ENCODE data around the gene PRX.

PRX gene

GRCh38 chr19:40394816-40395210, 18.4 kb downstream of the PRX start:
- TF ChIP-seq SP1 (IDR thresholded peaks at IDR 0.05) (no peak), NFRKB (IDR thresholded peaks at IDR 0.05) (no peak), LEF1 (IDR thresholded peaks at IDR 0.05; ENCODE audit: borderline replicate concordance) (no peak), L3MBTL2 (conservative IDR thresholded peaks at IDR 0.05) (no peak), FOXM1 (IDR thresholded peaks at IDR 0.05; ENCODE audit: borderline replicate concordance) (no peak)
- ChIA-PET CTCF (interaction anchor here (0.6 kb wide), 1 partner anchor 89 kb away, joined by 4 read pairs; no protein-coding TSS in a partner anchor), POLR2A (no interaction called here)
- DNase-seq (ENCODE audit: extremely low spot score), result no peak

GRCh38 chr19:40393894-40394815, 19.0 kb downstream of the PRX start:
- DNase-seq (ENCODE audit: extremely low spot score), result no peak
- ChIA-PET POLR2A (no interaction called here), CTCF (no interaction called here)
- TF ChIP-seq FOXM1 (IDR thresholded peaks at IDR 0.05; ENCODE audit: borderline replicate concordance), result no peak
- TF ChIP-seq FOXA1 (IDR thresholded peaks at IDR 0.05), result no peak
- TF ChIP-seq FOXK2 (IDR thresholded peaks at IDR 0.05), result no peak
- TF ChIP-seq HDGF (IDR thresholded peaks at IDR 0.05; ENCODE audit: borderline replicate concordance), result no peak
- no peak for TF ChIP-seq BHLHE40 (IDR thresholded peaks at IDR 0.05; ENCODE audit: borderline replicate concordance)
- TF ChIP-seq PKNOX1 (IDR thresholded peaks at IDR 0.05), result no peak
- no peak for TF ChIP-seq NFRKB (IDR thresholded peaks at IDR 0.05)
- no peak for TF ChIP-seq LEF1 (IDR thresholded peaks at IDR 0.05; ENCODE audit: borderline replicate concordance)
- TF ChIP-seq CTBP1 (IDR thresholded peaks at IDR 0.05; ENCODE audit: borderline replicate concordance), result no peak
- no peak for TF ChIP-seq L3MBTL2 (conservative IDR thresholded peaks at IDR 0.05)
- TF ChIP-seq SUZ12 (IDR thresholded peaks at IDR 0.05), result no peak
- no peak for TF ChIP-seq ZNF384 (IDR thresholded peaks at IDR 0.05)
- no peak for TF ChIP-seq TARDBP (IDR thresholded peaks at IDR 0.05)
- no peak for TF ChIP-seq ARNT (IDR thresholded peaks at IDR 0.05)
- no peak for TF ChIP-seq SP1 (IDR thresholded peaks at IDR 0.05)
- TF ChIP-seq ELF4 (IDR thresholded peaks at IDR 0.05), result no peak

GRCh38 chr19:40392894-40393517, 20.2 kb downstream of the PRX start:
- POLR2A ChIA-PET, result no interaction called here
- TF ChIP-seq HDGF (IDR thresholded peaks at IDR 0.05; ENCODE audit: borderline replicate concordance) (no peak), ARNT (IDR thresholded peaks at IDR 0.05) (no peak), FOXA1 (IDR thresholded peaks at IDR 0.05) (no peak), NFRKB (IDR thresholded peaks at IDR 0.05) (no peak), BHLHE40 (IDR thresholded peaks at IDR 0.05; ENCODE audit: borderline replicate concordance) (no peak), L3MBTL2 (conservative IDR thresholded peaks at IDR 0.05) (no peak), SUZ12 (IDR thresholded peaks at IDR 0.05) (no peak), CTBP1 (IDR thresholded peaks at IDR 0.05; ENCODE audit: borderline replicate concordance) (no peak), FOXK2 (IDR thresholded peaks at IDR 0.05) (no peak), FOXM1 (IDR thresholded peaks at IDR 0.05; ENCODE audit: borderline replicate concordance) (no peak), LEF1 (IDR thresholded peaks at IDR 0.05; ENCODE audit: borderline replicate concordance) (no peak), ZNF384 (IDR thresholded peaks at IDR 0.05) (no peak), TARDBP (IDR thresholded peaks at IDR 0.05) (no peak), ELF4 (IDR thresholded peaks at IDR 0.05) (no peak), PKNOX1 (IDR thresholded peaks at IDR 0.05) (no peak), SP1 (IDR thresholded peaks at IDR 0.05) (no peak)
- CTCF ChIA-PET, result no interaction called here
- no peak for DNase-seq (ENCODE audit: extremely low spot score)

- ChIA-PET CTCF (no interaction called here), POLR2A (no interaction called here)
- TF ChIP-seq FOXK2 (IDR thresholded peaks at IDR 0.05) (no peak), HDGF (IDR thresholded peaks at IDR 0.05; ENCODE audit: borderline replicate concordance) (no peak), NFRKB (IDR thresholded peaks at IDR 0.05) (no peak), ELF4 (IDR thresholded peaks at IDR 0.05) (no peak), PKNOX1 (IDR thresholded peaks at IDR 0.05) (no peak), FOXM1 (IDR thresholded peaks at IDR 0.05; ENCODE audit: borderline replicate concordance) (no peak), SP1 (IDR thresholded peaks at IDR 0.05) (no peak), TARDBP (IDR thresholded peaks at IDR 0.05) (no peak)
- no peak for DNase-seq (ENCODE audit: extremely low spot score)
Measured at GRCh38 chr19:40392123-40392522, 21.1 kb downstream of the PRX start.

- DNase-seq (ENCODE audit: extremely low spot score), result no peak
- TF ChIP-seq ELF4 (IDR thresholded peaks at IDR 0.05), result no peak
- no peak for TF ChIP-seq SUZ12 (IDR thresholded peaks at IDR 0.05)
- TF ChIP-seq L3MBTL2 (conservative IDR thresholded peaks at IDR 0.05), result no peak
- TF ChIP-seq ZNF384 (IDR thresholded peaks at IDR 0.05), result no peak
- TF ChIP-seq FOXA1 (IDR thresholded peaks at IDR 0.05), result no peak
- TF ChIP-seq HDGF (IDR thresholded peaks at IDR 0.05; ENCODE audit: borderline replicate concordance), result no peak
- TF ChIP-seq FOXM1 (IDR thresholded peaks at IDR 0.05; ENCODE audit: borderline replicate concordance), result no peak
- TF ChIP-seq PKNOX1 (IDR thresholded peaks at IDR 0.05), result no peak
- TF ChIP-seq SP1 (IDR thresholded peaks at IDR 0.05), result no peak
- TF ChIP-seq CTBP1 (IDR thresholded peaks at IDR 0.05; ENCODE audit: borderline replicate concordance), result no peak
- no peak for TF ChIP-seq LEF1 (IDR thresholded peaks at IDR 0.05; ENCODE audit: borderline replicate concordance)
- TF ChIP-seq ARNT (IDR thresholded peaks at IDR 0.05), result no peak
- no peak for TF ChIP-seq BHLHE40 (IDR thresholded peaks at IDR 0.05; ENCODE audit: borderline replicate concordance)
- no peak for TF ChIP-seq NFRKB (IDR thresholded peaks at IDR 0.05)
- no peak for TF ChIP-seq FOXK2 (IDR thresholded peaks at IDR 0.05)
- no peak for TF ChIP-seq TARDBP (IDR thresholded peaks at IDR 0.05)
- CTCF ChIA-PET, result no interaction called here
- POLR2A ChIA-PET, result no interaction called here
Measured at GRCh38 chr19:40390084-40390742, 23.0 kb downstream of the PRX start, which contains the start of gene HIPK4. TSS of gene HIPK4 (minus strand) at chr19:40390181. CDS start at chr19:40389902, 279 bp downstream.

All from HEK293T (cell line).